Astrocyte of the cerebellum (primary cell): ENCODE data around the gene TMEM35A.
A peak's percentile ranks its signal among the peaks of the same experiment; 100 is the strongest.

Experiments
- DNase-seq: peaks from one replicate; pipeline ENCODE4 v3.0.0-alpha.2; 2011; ENCODE audit warnings: low read depth
- H3K4me3 ChIP-seq: 2 replicates; pipeline ENCODE4 v1.5.1; 2011; ENCODE audit warnings: mild to moderate bottlenecking, low read depth, low read length, moderate library complexity
- CTCF ChIP-seq: IDR thresholded peaks from 2 replicates; pipeline ENCODE4 v1.5.1; 2012; ENCODE audit warnings: low read length, low read depth, moderate library complexity, mild to moderate bottlenecking; ENCODE audit errors: missing control alignments
- in situ Hi-C: cut with HindIII; loops from 2 replicates; pipeline ENCODE4 v1.10.0; 2017; ENCODE audit warnings: low sequenced_read_pairs

Gene TMEM35A

GRCh38 chrX:101091817-101092216 is 13.1 kb downstream of the TMEM35A start:
- in situ Hi-C loops = no loop called here
- no peak for TF ChIP-seq CTCF

GRCh38 chrX:101097546-101098453 is 19.1 kb downstream of the TMEM35A start, which contains the start of gene CENPI:
Gene CENPI (plus strand): TSS chrX:101098204. CDS start chrX:101101071, 2,867 bp downstream.
- peak; percentile 76 for DNase-seq
- H3K4me3 ChIP-seq = peak within 1 kb of the TSS; percentile 58
- in situ Hi-C loops = no loop called here
- TF ChIP-seq CTCF = no peak

More at GRCh38 chrX:101091817-101092216, 13.1 kb downstream of the TMEM35A start:
- no peak overlapping the region for H3K4me3 ChIP-seq
- no peak for DNase-seq

- DNase-seq = no peak
- in situ Hi-C loops = no loop called here
- no peak overlapping the region for H3K4me3 ChIP-seq
- no peak for TF ChIP-seq CTCF
Observed at GRCh38 chrX:101108284-101108683, 29.6 kb downstream of the TMEM35A start.

- no peak overlapping the region for H3K4me3 ChIP-seq
- DNase-seq = peak; percentile 1
- in situ Hi-C loops = no loop called here
- no peak for TF ChIP-seq CTCF
Observed at GRCh38 chrX:101117701-101118100, 39.0 kb downstream of the TMEM35A start.

GRCh38 chrX:101136235-101136634 is 57.6 kb downstream of the TMEM35A start:
- in situ Hi-C loops = no loop called here
- no peak for TF ChIP-seq CTCF
- DNase-seq = no peak

More at GRCh38 chrX:101136235-101136634, 57.6 kb downstream of the TMEM35A start:
- H3K4me3 ChIP-seq = no peak overlapping the region
